DMS 273 treated with DMSO at 0.1 percent for 48 hours (cell line): ENCODE measurements around the gene GOT2.
"Not testable (repeated sequence)": the region's sequence is repeated elsewhere in the genome, so short reads cannot be mapped to it uniquely, and the experiment has no call there.

Experiments used
- DNase-seq: peaks from one replicate; lab custom pipeline; 2025; lab: John Stamatoyannopoulos, UW

GOT2 gene

DNA sequence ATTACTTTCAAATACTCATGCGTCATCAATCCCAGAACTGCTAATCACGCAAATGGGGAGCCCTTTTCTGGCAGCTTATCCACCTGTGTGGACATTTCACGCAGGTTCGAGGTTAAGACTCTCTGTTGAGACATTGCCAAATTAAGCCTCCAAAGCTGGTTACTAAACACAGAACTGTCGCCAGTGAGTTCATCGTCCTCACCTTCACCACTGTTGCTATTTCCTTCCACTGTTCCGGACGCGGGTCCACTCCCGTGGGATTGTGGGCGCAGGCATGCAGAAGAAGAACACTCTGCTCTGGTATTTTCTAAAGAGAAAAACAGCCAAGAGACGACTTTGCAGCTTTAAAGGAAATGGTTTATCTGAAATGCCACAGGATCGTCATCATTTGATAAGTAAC, 16.1 kb downstream of the GOT2 start:
- no peak for DNase-seq

DNA sequence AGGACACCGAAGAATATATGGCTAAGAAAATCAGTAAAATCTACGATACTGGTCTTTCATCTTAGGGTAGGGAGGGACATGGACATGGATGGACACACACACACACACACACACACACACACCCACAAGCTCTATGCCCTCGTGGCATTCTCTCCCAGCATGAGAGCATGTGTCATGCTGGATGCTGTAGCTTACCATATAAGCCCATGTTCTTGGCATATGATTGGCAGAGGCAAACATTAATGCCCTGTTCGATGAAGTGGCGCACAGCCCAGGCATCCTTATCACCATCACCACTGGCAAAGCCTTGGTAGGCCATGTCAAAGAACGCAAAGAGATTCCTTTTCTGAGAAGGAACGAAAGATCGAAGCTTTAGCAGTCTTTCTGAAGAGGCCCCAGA, 17.6 kb downstream of the GOT2 start:
- DNase-seq = no peak

DNA sequence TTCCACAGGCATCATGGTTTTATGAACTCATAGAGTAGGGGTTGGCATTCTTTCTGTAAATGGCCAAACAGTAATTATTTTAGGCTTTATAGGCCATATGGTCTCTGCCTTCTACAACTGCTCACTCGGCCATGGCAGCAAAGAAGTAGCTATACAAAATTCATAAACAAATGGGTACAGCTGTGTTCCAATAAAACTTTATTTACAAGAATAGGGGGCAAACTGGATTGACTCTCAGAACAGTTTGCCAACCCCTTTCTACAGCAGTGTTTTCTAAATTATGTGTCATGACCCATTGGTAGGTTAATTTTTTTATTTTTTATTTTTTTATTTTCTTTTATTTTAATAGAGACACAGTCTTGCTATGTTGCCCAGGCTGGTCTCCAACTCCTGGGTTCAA, 20.4 kb downstream of the GOT2 start:
- DNase-seq = no peak

DNA sequence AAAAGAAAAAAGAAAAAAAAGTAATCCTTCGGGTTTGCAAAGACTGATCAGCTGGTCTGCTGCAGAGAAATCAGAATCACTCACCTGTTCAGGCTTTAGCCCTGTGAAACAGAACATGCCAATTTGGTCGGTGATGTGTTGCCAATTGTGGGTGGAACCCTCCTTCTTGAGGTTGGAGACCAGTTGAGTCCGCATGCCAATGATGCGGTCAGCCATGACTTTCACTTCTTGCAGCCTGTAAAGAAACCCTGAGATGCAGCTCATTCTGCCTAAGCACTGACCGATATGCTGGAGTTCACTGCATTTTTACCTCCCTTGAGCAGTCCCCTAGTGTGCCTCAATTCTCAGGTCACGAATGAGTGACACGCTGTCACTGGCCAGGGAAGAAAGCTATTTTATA, 24.8 kb downstream of the GOT2 start:
- no peak for DNase-seq

DNA sequence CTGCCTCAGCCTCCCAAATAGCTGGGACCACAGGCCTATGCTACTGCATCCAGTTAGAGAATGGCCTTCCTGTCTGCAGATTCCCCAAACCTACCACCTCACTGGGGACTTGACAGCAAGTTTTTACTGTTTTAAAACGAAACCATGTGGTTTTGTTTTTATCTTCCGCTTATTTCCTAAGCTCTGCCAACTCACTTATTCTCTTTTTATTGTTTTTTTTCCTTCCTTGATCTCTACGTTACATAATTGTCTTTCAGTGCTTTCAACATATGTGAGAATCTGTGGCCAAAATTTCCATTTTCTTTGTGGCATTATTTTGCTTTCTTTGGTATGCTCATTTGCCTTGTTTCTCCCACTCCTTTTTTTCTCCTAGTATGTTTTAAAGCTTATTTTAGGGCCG, 35.0 kb downstream of the GOT2 start:
- DNase-seq = no peak

DNA sequence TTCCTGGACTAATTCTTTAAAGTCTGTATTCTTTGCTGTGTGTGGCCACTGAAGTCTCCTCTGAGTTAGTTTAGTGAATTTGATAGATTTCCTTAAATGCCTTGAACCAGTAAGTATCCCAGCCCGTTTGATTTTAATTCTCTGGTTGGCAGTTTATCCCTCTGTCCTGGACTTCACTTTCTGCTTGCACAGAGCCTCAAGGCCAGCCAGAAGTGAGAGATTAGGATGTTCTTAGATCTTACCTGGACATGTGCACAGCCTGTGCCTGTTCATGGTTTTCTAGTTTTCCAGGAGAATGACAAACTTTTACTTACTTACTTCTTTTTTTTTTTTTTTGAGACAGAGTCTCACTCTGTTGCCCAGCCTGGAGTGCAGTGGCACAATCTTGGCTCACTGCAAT, 38.7 kb downstream of the GOT2 start:
- DNase-seq = no peak

DNA sequence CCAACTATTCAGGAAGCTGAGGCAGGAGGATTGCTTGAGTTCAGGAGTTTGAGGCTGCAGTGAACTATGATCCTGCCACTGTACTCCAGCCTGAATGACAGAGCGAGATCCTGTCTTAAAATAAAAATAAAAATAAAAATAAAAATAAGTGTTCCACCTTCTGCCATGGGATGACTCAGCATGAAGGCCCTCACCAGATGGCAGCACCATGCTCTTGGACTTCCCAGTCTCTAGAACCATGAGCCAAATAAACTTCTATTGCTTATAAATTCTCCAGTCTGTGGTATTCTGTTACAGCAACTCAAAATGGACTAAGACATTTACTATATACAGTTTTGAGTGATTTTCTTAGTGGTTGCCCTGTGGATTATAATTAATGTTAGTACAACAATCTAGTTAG, 41.7 kb downstream of the GOT2 start:
- DNase-seq = no peak

DNA sequence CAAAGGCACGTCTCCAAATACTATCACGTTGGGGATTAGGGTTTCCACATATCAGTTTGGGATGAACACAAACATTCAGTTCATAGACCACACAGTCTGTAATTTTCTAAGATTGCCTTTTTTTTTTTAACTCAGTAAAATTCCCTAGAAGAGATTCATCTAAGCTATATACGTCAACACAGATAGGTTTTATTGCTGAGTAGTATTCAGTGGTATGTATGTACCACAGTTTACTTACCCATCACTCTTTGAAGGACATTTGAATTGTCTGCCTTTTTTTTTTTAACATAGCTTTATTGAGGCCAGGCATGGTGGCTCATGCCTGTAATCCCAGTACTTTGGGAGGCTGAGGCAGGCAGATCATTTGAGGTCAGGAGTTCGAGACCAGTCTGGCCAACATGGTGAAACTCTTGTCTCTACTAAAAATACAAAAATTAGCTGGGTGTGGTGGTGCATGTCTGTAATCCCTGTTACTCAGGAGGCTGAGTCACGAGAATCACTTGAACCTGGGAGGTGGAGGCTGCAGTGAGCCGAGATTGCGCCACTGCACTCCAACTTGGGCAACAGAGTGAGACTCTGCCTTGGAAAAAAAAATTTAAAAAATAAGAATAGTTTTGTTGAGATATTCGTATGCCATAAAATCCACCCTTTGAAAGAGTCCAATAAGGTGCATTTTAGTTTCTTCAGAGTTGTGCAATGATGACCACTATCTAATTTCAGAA, 47.0 kb downstream of the GOT2 start:
- DNase-seq = not testable (repeated sequence)

DNA sequence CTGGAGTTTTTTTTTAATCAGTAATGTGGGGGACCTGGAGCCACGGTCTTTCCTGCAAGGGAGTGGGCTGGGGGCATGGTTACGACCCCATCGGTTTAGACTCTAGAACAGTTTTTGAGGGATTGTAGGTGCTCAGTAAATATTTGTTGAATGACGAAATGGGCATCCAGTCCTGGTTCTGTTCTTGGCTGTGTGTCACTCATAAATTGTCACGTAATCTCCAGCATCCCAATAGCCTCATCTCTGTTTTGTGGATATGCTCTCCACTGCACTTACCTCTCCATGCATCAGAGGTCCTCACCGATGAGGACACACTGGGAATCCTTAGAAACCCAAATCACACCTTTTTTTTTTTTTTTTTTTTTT, 49.0 kb downstream of the GOT2 start:
- no peak for DNase-seq

DNA sequence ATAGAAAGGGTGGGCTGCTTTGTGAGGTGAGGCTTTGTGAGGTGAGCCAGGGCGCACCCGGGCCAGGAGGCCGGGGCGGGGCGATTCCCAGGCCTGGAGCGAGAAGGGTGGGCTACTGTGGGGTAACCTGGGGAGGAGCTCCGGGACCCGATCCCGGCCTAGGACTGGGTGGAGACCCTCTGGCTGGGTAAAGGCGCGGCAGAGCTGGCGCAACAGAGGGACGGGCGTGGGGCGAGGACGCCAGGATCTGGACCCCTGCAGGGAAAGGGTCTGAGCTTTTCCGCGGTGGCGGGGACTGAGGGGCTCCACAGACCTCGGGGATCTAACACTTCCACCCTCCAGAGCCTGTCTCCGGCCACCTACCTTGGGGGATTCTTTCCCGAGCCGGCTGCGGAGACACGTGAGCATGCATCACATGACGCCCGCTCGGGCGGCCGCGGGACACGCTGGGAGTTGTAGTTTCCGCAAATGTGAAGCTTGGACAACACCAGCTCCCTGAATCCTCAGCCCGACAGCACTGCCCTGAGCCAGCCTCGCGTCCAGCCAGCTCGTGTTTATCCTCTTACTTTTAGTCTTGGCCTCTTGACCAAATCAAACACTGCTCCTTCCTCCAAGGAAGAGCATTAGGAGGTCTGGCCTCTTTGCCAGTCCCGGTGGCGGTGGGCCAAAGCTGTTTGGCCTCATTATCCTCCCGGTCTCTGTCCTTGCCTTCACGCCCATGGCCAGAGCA, 49.6 kb downstream of the GOT2 start, which contains the start of gene SLC38A7:
Gene SLC38A7, minus strand, starts transcription at position 417 of the 730 bp plus-strand sequence. CDS start 4,644 bp downstream, outside the sequence.
- peak; percentile 39 for DNase-seq

DNA sequence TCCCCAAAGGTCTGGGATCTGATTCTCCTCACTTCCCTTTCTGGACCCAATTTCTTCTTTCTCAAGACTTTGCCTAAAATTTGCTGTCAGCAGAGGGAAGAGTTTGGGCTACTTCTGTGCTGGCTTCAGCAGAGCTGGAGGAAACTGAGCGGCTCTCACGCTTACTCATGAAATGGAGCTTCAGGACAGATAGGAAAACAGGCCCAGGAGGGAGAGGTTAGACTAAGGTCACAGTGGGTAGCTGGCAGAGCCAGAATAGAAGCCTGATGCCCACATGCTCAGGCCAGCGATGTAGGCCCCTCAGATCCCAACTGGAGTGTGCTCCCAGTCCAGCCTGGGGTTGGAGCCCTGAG, 50.1 kb downstream of the GOT2 start:
- DNase-seq = no peak

DNA sequence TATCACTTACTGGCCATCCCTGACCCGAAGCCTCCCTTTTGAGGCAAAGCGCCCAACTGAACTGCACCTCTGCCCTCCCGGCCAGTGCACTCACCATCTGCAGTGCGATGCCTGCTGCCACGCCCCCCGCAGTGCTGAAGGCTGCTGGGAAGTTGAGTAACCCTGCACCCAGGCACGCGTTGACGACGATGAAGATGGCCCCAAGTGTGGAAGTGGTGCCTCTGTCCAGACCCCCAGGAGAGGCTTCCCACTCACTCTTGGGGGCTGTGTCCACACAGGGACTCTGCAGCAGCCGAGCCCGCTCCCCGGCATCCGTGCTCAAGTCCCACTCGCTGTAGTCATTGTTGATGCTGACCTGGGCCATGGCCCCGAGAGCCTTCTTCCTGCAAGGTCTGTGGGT, 54.4 kb downstream of the GOT2 start:
- DNase-seq = no peak

DNA sequence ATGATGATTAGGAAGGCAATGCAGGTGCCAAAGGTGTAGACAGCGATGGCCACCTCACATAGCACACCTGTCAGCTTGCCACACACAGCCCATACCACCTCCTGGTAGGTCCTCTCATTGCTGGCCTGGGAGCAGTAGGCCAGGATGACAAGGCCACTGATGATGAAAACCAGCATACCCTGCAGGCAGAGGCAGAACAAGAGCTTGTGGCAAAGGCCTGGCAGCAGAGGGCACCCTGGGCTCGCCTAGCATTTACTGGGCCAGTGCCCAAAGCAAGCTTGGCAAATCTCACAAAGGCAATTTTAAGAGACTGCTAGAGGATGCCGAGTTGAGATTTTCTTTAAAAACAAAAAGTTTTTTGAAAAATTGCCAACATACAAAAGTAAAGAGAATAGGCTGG, 55.4 kb downstream of the GOT2 start:
- no peak for DNase-seq

DNA sequence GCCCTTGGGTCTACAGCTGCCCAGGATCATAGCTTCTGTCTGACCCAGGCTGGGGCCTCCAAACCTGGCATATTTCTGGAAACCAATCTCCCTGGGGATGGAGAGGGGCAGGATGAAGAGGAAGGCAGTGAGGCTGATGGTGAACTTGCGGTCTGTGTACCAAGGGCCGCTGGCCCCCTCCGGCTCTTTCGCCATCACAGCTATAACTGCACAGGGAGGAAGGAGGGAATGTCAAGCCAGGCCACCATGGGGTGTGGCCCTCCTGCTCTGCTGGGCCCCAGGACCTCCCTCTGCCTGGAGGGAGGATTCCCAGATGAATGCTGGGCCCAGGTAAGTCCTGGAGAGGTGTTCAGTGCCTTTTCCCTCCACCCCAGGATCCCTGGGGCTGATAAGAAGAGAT, 55.8 kb downstream of the GOT2 start:
- DNase-seq = no peak

DNA sequence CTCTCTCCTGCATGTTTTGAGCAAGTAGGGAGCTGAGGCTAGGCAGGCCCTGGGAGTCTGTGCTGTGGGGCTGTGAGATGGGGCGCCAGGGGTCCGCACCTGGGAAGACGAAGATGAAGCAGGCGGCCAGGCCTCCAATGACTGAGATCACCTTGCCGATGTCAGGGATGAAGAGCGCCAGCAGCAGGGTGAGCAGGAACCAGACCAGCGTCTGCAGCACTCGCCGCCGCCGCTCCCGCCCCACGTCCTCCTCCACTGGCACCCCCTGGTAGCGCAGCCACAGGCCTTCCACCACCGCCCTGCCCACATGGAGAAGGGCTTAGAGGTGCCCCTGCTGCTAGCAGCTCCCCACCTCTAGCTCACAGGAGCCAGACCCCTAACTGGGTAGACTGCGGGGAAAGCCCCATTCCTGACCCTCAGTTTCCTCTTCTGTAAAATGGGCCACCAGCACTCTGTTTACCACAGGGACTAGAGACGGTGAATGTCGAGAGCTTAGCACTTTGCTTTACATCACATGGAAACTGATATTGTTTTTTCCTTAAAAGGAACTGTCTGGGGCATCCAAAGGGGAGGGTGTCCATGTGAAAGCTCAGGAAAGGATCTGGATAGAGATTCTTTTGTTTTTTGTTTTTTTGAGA, 63.1 kb downstream of the GOT2 start:
- DNase-seq = no peak

DNA sequence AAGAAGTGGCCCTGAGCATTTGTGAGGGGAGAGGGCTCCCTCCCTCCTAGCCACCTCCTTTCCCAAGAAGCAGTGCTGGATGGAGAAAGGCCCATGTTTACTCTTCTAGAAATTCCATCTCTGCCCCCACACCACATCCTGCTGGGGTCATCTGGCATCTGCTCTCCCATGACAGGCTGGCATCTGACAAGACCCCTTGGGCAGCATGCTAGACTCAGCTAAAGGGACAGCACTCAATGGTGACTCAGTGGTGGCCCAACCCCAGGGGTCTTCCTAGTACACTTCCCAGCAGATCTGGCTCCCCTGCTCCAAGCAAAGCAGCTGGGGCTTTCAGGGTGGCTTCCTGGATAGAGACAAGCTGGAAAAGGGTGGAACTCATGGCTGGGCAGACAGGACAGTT, 63.9 kb downstream of the GOT2 start:
- no peak for DNase-seq

DNA sequence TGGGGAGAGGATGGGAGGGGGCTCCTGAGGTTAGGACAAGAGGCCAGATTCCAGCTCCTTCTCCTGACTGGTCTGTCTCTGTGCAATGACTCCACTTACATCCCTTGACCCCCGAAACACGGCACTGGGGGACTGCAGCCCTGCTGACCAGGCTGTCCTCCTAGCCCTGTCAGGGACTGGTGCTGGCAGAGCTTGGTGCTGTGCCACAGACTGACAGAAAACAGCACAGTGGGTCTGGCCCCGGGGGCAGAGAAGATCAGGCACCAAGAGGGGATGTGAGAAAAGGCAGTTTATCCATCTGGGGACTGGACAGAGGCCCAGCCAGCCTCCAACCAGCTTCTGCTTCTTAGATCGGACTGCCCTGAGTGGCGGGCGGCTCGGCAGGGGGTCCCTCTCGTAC, 68.9 kb downstream of the GOT2 start:
- DNase-seq = no peak

DNA sequence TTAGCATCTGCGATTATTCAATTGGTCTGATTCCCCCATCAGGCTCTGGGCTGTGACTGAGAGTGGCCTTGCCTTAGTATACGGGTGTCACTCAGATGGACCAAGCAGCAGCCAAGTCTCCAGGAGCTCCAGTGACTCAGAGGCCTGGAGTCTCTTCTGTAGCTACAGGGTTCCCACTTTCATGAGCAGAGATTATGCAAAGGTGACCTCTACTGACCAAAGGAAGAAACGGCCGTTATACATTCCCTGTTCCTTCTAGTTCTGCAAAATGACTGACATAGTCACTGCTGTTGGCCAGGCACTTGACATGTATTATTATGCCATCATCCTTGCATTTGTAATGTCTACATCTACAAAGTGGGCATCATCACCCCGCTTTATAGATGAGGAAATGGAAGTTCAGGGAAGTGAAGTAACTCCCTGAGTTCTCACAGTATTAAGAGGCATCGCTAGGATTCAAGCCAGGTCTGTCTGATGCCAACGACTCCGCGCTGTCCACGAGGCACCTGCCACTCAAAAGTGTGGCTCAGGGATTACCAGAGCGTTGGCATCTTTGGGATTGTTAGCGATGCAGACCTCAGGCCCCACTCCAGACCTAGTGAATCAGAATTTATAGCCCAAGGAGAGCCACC, 72.8 kb downstream of the GOT2 start:
- peak; percentile 43 for DNase-seq

DNA sequence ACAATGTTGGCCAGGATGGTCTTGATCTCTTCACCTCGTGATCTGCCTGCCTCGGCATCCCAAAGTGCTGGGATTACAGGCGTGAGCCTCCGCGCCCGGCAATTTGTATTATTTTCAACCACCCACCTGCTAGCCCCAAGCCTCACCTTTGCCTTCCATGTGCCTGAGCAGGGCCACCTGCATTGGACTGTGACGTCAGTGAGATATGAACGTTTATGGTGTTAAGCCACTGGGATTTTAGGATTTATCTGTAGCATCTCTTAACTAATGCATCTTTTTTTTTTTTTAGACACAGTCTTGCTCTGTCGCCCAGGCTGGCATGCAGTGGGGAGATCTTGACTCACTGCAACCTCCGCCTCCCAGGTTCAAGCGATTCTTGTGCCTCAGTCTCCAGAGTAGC, 74.2 kb downstream of the GOT2 start:
- not testable (repeated sequence) for DNase-seq

DNA sequence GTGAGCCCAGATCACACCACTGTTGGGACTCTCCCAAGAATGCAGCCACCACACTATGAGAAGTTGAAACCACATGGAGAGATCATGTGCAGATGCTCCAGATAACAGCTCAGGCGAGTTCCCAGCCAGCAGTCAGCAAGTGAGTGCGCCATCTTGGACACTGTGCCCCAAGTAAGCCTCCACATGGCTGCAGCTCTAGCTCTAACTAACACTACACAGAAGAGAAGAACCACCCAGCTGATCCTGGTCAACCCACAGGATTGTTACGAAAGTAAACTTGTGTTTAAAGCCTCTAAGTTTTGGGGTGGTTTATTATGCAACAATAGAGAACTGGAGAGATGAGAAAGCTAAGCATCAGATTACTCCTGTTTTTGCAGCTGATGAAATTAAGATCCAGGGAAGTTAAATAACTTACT, 75.3 kb downstream of the GOT2 start:
- no peak for DNase-seq
